ENCODE measurements around the gene RPS6KA2.

RPS6KA2 gene

GRCh38 chr6:166615059-166615770 is 11.8 kb downstream of the RPS6KA2 start:
- no peak for DNase-seq (ENCODE audit: low read depth)

GRCh38 chr6:166614589-166614988 is 12.5 kb downstream of the RPS6KA2 start:
- no peak for DNase-seq (ENCODE audit: low read depth)

GRCh38 chr6:166614171-166614583 is 12.9 kb downstream of the RPS6KA2 start:
- DNase-seq (ENCODE audit: low read depth): no peak

GRCh38 chr6:166613027-166613426 is 14.0 kb downstream of the RPS6KA2 start:
- no peak for DNase-seq (ENCODE audit: low read depth)

GRCh38 chr6:166612471-166612881 is 14.6 kb downstream of the RPS6KA2 start:
- DNase-seq (ENCODE audit: low read depth): no peak

- DNase-seq (ENCODE audit: low read depth): no peak
These were observed 15.4 kb downstream of the RPS6KA2 start for GRCh38 chr6:166611631-166612030.

GRCh38 chr6:166610069-166610468 is 17.0 kb downstream of the RPS6KA2 start:
- DNase-seq (ENCODE audit: low read depth): no peak

GRCh38 chr6:166608774-166609173 is 18.3 kb downstream of the RPS6KA2 start:
- no peak for DNase-seq (ENCODE audit: low read depth)

- DNase-seq (ENCODE audit: low read depth): no peak
These were observed 21.3 kb downstream of the RPS6KA2 start for GRCh38 chr6:166605752-166606151.

GRCh38 chr6:166604911-166605310 is 22.1 kb downstream of the RPS6KA2 start:
- no peak for DNase-seq (ENCODE audit: low read depth)

- DNase-seq (ENCODE audit: low read depth): no peak
These were observed 22.7 kb downstream of the RPS6KA2 start for GRCh38 chr6:166604328-166604727.

- DNase-seq (ENCODE audit: low read depth): no peak
These were observed 23.9 kb downstream of the RPS6KA2 start for GRCh38 chr6:166603043-166603690.

- no peak for DNase-seq (ENCODE audit: low read depth)
These were observed 25.1 kb downstream of the RPS6KA2 start for GRCh38 chr6:166601956-166602355.

- DNase-seq (ENCODE audit: low read depth): no peak
These were observed 26.1 kb downstream of the RPS6KA2 start for GRCh38 chr6:166600931-166601330.

- DNase-seq (ENCODE audit: low read depth): no peak
These were observed 27.8 kb downstream of the RPS6KA2 start for GRCh38 chr6:166599205-166599604.

- no peak for DNase-seq (ENCODE audit: low read depth)
These were observed 28.5 kb downstream of the RPS6KA2 start for GRCh38 chr6:166598441-166599138.

GRCh38 chr6:166597711-166598440 is 29.2 kb downstream of the RPS6KA2 start:
- DNase-seq (ENCODE audit: low read depth): no peak

GRCh38 chr6:166596776-166597507 is 30.1 kb downstream of the RPS6KA2 start:
- no peak for DNase-seq (ENCODE audit: low read depth)

GRCh38 chr6:166595949-166596348 is 31.1 kb downstream of the RPS6KA2 start:
- no peak for DNase-seq (ENCODE audit: low read depth)

GRCh38 chr6:166595061-166595780 is 31.8 kb downstream of the RPS6KA2 start:
- DNase-seq (ENCODE audit: low read depth): no peak

GRCh38 chr6:166592821-166593220 is 34.2 kb downstream of the RPS6KA2 start:
- DNase-seq (ENCODE audit: low read depth): no peak

All from activated T-cell treated with anti-CD3 and anti-CD28 coated beads for 48 hours (primary cell).